Suprapubic skin (tissue), 4 donors: ENCODE measurements around the gene FA2H. TPM values are rescaled to one million over a fixed set of nuclear protein-coding genes. Genes with fewer than 3 reads are reported as not detected.

ENCODE experiments used
- DNase-seq, 2 donors: peaks; one replicate each; pipeline ENCODE4 v3.0.0-alpha.2; 2019; ENCODE audit warnings: low spot score in 2 of 2
- H3K27ac ChIP-seq: fragments of 200-600 bp; sonication (generic); one replicate; pipeline ENCODE4 v1.5.1; 2019
- H3K27me3 ChIP-seq: fragments of 200-600 bp; sonication (generic); one replicate; pipeline ENCODE4 v1.5.1; 2019
- H3K36me3 ChIP-seq: fragments of 200-600 bp; sonication (generic); one replicate; pipeline ENCODE4 v1.5.1; 2019
- H3K4me1 ChIP-seq: fragments of 200-600 bp; sonication (generic); one replicate; pipeline ENCODE4 v1.5.1; 2019
- H3K4me3 ChIP-seq: fragments of 200-600 bp; sonication (generic); one replicate; pipeline ENCODE4 v1.5.1; 2019; ENCODE audit warnings: mild to moderate bottlenecking
- H3K9me3 ChIP-seq: fragments of 200-600 bp; sonication (generic); one replicate; pipeline ENCODE4 v1.5.1; 2019
- EP300 ChIP-seq: sonication (generic); formaldehyde crosslinking; IDR thresholded peaks from one replicate; pipeline ENCODE4 v1.6.1; 2017; ENCODE audit warnings: antibody characterized with exemption
- POLR2A ChIP-seq, 2 donors: fragments of 450-650 bp; IDR thresholded peaks; one replicate each; pipeline ENCODE4 v1.6.1; 2017; ENCODE audit warnings: antibody characterized with exemption in 2 of 2, mild to moderate bottlenecking in 2 of 2, moderate library complexity in 2 of 2
- POLR2AphosphoS5 ChIP-seq, 3 donors: sonication (generic); formaldehyde crosslinking; IDR thresholded peaks; one replicate each; pipeline ENCODE4 v1.6.1; 2017; ENCODE audit warnings: antibody characterized with exemption in 3 of 3
- WGBS: methylation state at CpG from one replicate; pipeline ENCODE4 v1.1.5; 2018; 5-methylcytosine and 5-hydroxymethylcytosine counted together
- total RNA-seq, 4 donors: library from RNA; depleted of rRNA; stranded (reverse); fragments of >200 nt; gene quantifications; one replicate each; pipeline ENCODE4 v1.1.0, GENCODE V29; 2016
- TF ChIP-seq, protein P1 (sequence below), 2 donors: fragments of 200-600 bp in 1 of 2; fragments of 450-650 bp in 1 of 2; sonication (generic) in 1 of 2; IDR thresholded peaks; one replicate each; pipeline ENCODE4 v1.5.1; 2016 to 2019; ENCODE audit warnings: antibody characterized with exemption in 2 of 2, mild to moderate bottlenecking in 1 of 2, moderate library complexity in 1 of 2

Gene FA2H
- total RNA-seq, 4 donors from 2014 or later = 6.8 to 11.3 (median 8.8) TPM

- 79% methylated on average over 7 of the region's 10 CpGs for WGBS
Measured at GRCh38 chr16:74735162-74735452, 39.5 kb downstream of the FA2H start.

GRCh38 chr16:74734361-74735161, 40.1 kb downstream of the FA2H start:
- no peaks in the 10 kb centered on the region for H3K36me3 ChIP-seq
- H3K4me3 ChIP-seq = no peak overlapping the region
- no peak overlapping the region for H3K27ac ChIP-seq
- TF ChIP-seq POLR2A (IDR thresholded peaks at IDR 0.05) (no peak), POLR2AphosphoS5 (IDR thresholded peaks at IDR 0.05) (no peak), EP300 (no peak)
- TF ChIP-seq, protein P1, sequence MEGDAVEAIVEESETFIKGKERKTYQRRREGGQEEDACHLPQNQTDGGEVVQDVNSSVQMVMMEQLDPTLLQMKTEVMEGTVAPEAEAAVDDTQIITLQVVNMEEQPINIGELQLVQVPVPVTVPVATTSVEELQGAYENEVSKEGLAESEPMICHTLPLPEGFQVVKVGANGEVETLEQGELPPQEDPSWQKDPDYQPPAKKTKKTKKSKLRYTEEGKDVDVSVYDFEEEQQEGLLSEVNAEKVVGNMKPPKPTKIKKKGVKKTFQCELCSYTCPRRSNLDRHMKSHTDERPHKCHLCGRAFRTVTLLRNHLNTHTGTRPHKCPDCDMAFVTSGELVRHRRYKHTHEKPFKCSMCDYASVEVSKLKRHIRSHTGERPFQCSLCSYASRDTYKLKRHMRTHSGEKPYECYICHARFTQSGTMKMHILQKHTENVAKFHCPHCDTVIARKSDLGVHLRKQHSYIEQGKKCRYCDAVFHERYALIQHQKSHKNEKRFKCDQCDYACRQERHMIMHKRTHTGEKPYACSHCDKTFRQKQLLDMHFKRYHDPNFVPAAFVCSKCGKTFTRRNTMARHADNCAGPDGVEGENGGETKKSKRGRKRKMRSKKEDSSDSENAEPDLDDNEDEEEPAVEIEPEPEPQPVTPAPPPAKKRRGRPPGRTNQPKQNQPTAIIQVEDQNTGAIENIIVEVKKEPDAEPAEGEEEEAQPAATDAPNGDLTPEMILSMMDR (IDR thresholded peaks at IDR 0.05) = no peak
- H3K4me1 ChIP-seq = peaks cover 13% of the 10 kb centered on the region
- peaks cover 16% of the 10 kb centered on the region for H3K27me3 ChIP-seq
- DNase-seq = no peak
- WGBS = 75% methylated on average over 15 of the region's 21 CpGs
- no peaks in the 10 kb centered on the region for H3K9me3 ChIP-seq

More at GRCh38 chr16:74735162-74735452, 39.5 kb downstream of the FA2H start:
- H3K27me3 ChIP-seq = peaks cover 16% of the 10 kb centered on the region
- TF ChIP-seq, protein P1 (IDR thresholded peaks at IDR 0.05) = no peak
- no peak for TF ChIP-seq POLR2AphosphoS5 (IDR thresholded peaks at IDR 0.05)
- TF ChIP-seq POLR2A (IDR thresholded peaks at IDR 0.05) = no peak
- TF ChIP-seq EP300 = no peak
- no peak overlapping the region for H3K4me3 ChIP-seq
- no peak for DNase-seq
- no peak overlapping the region for H3K27ac ChIP-seq
- no peaks in the 10 kb centered on the region for H3K9me3 ChIP-seq
- peaks cover 8% of the 10 kb centered on the region for H3K4me1 ChIP-seq
- no peaks in the 10 kb centered on the region for H3K36me3 ChIP-seq

GRCh38 chr16:74732707-74733350, 41.8 kb downstream of the FA2H start:
- WGBS = 91% methylated on average over 12 of the region's 15 CpGs
- Histone ChIP-seq H3K27me3 (peaks cover 13% of the 10 kb centered on the region), H3K9me3 (no peaks in the 10 kb centered on the region), H3K4me3 (no peak overlapping the region), H3K36me3 (no peaks in the 10 kb centered on the region), H3K4me1 (peaks cover 19% of the 10 kb centered on the region), H3K27ac (no peak overlapping the region)
- TF ChIP-seq POLR2A (IDR thresholded peaks at IDR 0.05) (no peak), POLR2AphosphoS5 (IDR thresholded peaks at IDR 0.05) (no peak), EP300 (no peak)
- TF ChIP-seq, protein P1 (IDR thresholded peaks at IDR 0.05) = no peak
- no peak for DNase-seq

GRCh38 chr16:74731853-74732477, 42.7 kb downstream of the FA2H start:
- WGBS = 89% methylated on average over 8 of the region's 8 CpGs
- peaks cover 3% of the 10 kb centered on the region for H3K9me3 ChIP-seq
- TF ChIP-seq, protein P1 (IDR thresholded peaks at IDR 0.05) = no peak
- TF ChIP-seq POLR2A (IDR thresholded peaks at IDR 0.05) = no peak
- no peak for TF ChIP-seq EP300
- no peak for TF ChIP-seq POLR2AphosphoS5 (IDR thresholded peaks at IDR 0.05)
- H3K27ac ChIP-seq = no peak overlapping the region
- H3K4me1 ChIP-seq = peaks cover 19% of the 10 kb centered on the region
- no peak for DNase-seq
- H3K4me3 ChIP-seq = no peak overlapping the region
- peaks cover 7% of the 10 kb centered on the region for H3K27me3 ChIP-seq
- no peaks in the 10 kb centered on the region for H3K36me3 ChIP-seq
